ENCODE data around the gene KANK2. TPM values are rescaled to one million over a fixed set of nuclear protein-coding genes. Genes with fewer than 3 reads are reported as not detected.

The KANK2 gene
- total RNA-seq, 1 experiment from 2014 or later = 35.1 TPM

- Mint-ChIP-seq H3K4me3 (no peak overlapping the region), H3K27me3 (ENCODE audit: low read depth) (no peaks in the 10 kb centered on the region), H3K4me1 (peaks cover 10% of the 10 kb centered on the region), H3K36me3 (peaks cover 11% of the 10 kb centered on the region), H3K27ac (no peak overlapping the region), H3K9me3 (no peaks in the 10 kb centered on the region)
- POLR2A ChIA-PET = no interaction called here
- CTCF ChIA-PET = no interaction called here
- ATAC-seq = no peak
- TF ChIP-seq, protein P1, sequence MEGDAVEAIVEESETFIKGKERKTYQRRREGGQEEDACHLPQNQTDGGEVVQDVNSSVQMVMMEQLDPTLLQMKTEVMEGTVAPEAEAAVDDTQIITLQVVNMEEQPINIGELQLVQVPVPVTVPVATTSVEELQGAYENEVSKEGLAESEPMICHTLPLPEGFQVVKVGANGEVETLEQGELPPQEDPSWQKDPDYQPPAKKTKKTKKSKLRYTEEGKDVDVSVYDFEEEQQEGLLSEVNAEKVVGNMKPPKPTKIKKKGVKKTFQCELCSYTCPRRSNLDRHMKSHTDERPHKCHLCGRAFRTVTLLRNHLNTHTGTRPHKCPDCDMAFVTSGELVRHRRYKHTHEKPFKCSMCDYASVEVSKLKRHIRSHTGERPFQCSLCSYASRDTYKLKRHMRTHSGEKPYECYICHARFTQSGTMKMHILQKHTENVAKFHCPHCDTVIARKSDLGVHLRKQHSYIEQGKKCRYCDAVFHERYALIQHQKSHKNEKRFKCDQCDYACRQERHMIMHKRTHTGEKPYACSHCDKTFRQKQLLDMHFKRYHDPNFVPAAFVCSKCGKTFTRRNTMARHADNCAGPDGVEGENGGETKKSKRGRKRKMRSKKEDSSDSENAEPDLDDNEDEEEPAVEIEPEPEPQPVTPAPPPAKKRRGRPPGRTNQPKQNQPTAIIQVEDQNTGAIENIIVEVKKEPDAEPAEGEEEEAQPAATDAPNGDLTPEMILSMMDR (IDR thresholded peaks at IDR 0.05) = no peak
- TF ChIP-seq, protein P2, sequence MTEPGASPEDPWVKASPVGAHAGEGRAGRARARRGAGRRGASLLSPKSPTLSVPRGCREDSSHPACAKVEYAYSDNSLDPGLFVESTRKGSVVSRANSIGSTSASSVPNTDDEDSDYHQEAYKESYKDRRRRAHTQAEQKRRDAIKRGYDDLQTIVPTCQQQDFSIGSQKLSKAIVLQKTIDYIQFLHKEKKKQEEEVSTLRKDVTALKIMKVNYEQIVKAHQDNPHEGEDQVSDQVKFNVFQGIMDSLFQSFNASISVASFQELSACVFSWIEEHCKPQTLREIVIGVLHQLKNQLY (CRISPR knock-in tag; IDR thresholded peaks at IDR 0.05) = no peak
- TF ChIP-seq NFYB (CRISPR knock-in tag; conservative IDR thresholded peaks at IDR 0.05; ENCODE audit: low read depth) (no peak), ZNF281 (CRISPR knock-in tag; IDR thresholded peaks at IDR 0.05) (no peak), MXD4 (CRISPR knock-in tag; IDR thresholded peaks at IDR 0.05; ENCODE audit: borderline replicate concordance) (no peak), ZNF219 (CRISPR knock-in tag; IDR thresholded peaks at IDR 0.05; ENCODE audit: borderline replicate concordance) (no peak), ZNF425 (CRISPR knock-in tag; conservative IDR thresholded peaks at IDR 0.05) (no peak), ZNF121 (CRISPR knock-in tag; IDR thresholded peaks at IDR 0.05) (no peak)
- TF ChIP-seq, protein P3, sequence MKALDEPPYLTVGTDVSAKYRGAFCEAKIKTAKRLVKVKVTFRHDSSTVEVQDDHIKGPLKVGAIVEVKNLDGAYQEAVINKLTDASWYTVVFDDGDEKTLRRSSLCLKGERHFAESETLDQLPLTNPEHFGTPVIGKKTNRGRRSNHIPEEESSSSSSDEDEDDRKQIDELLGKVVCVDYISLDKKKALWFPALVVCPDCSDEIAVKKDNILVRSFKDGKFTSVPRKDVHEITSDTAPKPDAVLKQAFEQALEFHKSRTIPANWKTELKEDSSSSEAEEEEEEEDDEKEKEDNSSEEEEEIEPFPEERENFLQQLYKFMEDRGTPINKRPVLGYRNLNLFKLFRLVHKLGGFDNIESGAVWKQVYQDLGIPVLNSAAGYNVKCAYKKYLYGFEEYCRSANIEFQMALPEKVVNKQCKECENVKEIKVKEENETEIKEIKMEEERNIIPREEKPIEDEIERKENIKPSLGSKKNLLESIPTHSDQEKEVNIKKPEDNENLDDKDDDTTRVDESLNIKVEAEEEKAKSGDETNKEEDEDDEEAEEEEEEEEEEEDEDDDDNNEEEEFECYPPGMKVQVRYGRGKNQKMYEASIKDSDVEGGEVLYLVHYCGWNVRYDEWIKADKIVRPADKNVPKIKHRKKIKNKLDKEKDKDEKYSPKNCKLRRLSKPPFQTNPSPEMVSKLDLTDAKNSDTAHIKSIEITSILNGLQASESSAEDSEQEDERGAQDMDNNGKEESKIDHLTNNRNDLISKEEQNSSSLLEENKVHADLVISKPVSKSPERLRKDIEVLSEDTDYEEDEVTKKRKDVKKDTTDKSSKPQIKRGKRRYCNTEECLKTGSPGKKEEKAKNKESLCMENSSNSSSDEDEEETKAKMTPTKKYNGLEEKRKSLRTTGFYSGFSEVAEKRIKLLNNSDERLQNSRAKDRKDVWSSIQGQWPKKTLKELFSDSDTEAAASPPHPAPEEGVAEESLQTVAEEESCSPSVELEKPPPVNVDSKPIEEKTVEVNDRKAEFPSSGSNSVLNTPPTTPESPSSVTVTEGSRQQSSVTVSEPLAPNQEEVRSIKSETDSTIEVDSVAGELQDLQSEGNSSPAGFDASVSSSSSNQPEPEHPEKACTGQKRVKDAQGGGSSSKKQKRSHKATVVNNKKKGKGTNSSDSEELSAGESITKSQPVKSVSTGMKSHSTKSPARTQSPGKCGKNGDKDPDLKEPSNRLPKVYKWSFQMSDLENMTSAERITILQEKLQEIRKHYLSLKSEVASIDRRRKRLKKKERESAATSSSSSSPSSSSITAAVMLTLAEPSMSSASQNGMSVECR (CRISPR knock-in tag; IDR thresholded peaks at IDR 0.05; ENCODE audit: borderline replicate concordance) = no peak
- DNase-seq (ENCODE audit: low spot score) = no peak
These were observed 3.2 kb downstream of the KANK2 start for GRCh38 chr19:11194173-11194572.

GRCh38 chr19:11192957-11193939 is 4.1 kb downstream of the KANK2 start:
- POLR2A ChIA-PET = no interaction called here
- no peak for ATAC-seq

More at GRCh38 chr19:11192957-11193939, 4.1 kb downstream of the KANK2 start:
- Mint-ChIP-seq H3K4me1 (peaks cover 10% of the 10 kb centered on the region), H3K27me3 (ENCODE audit: low read depth) (no peaks in the 10 kb centered on the region), H3K36me3 (peaks cover 11% of the 10 kb centered on the region), H3K27ac (no peak overlapping the region), H3K4me3 (no peak overlapping the region), H3K9me3 (no peaks in the 10 kb centered on the region)
- TF ChIP-seq KAT7 (CRISPR knock-in tag; IDR thresholded peaks at IDR 0.05; ENCODE audit: borderline replicate concordance) = no peak
- no peak for TF ChIP-seq ZNF425 (CRISPR knock-in tag; conservative IDR thresholded peaks at IDR 0.05)
- TF ChIP-seq ZNF121 (CRISPR knock-in tag; IDR thresholded peaks at IDR 0.05) = no peak
- no peak for TF ChIP-seq GRHL2 (CRISPR knock-in tag; IDR thresholded peaks at IDR 0.05; ENCODE audit: insufficient replicate concordance, severe bottlenecking)
- CTCF ChIA-PET = no interaction called here
- no peak for DNase-seq (ENCODE audit: low spot score)
